ENCODE results near the gene SLC39A12. TPM values are rescaled to one million over a fixed set of nuclear protein-coding genes. Genes with fewer than 3 reads are reported as not detected.
"Not testable (repeated sequence)": the region's sequence is repeated elsewhere in the genome, so short reads cannot be mapped to it uniquely, and the experiment has no call there.

SLC39A12 gene
- polyA plus RNA-seq (ENCODE audit: insufficient read length in 12 of 12), result not detected
- long read RNA-seq, donor 1, result 0 reads
- long read RNA-seq, donor 2, result 0 reads
- long read RNA-seq, donor 3, result 0 reads
- long read RNA-seq, donor 4, result 0 reads
- long read RNA-seq, donor 5, result 0 reads
- long read RNA-seq, donor 6, result 0 reads
- long read RNA-seq, donor 7, result 0 reads
- long read RNA-seq, donor 8, result 0 reads
- long read RNA-seq, donor 9, result 0 reads
- long read RNA-seq, donor 10, result 0 reads
- long read RNA-seq, donor 11, result 0 reads

GRCh38 chr10:17951868-17952371 lies at the start of gene SLC39A12:
Gene SLC39A12 (plus strand): TSS chr10:17951918. CDS start chr10:17953277, 1,359 bp downstream.
- DNase-seq, result no peak

GRCh38 chr10:17904564-17904963 lies 47.2 kb upstream of the SLC39A12 start:
- no peak for DNase-seq

- no peak for DNase-seq
These were observed 46.2 kb upstream of the SLC39A12 start for GRCh38 chr10:17905491-17905890.

- DNase-seq, result no peak
These were observed 45.7 kb upstream of the SLC39A12 start for GRCh38 chr10:17906002-17906401.

GRCh38 chr10:17907641-17908040 lies 44.1 kb upstream of the SLC39A12 start:
- DNase-seq, result no peak

GRCh38 chr10:17910125-17910789 lies 41.5 kb upstream of the SLC39A12 start:
- peak; percentile 37 for DNase-seq

GRCh38 chr10:17912754-17913153 lies 39.0 kb upstream of the SLC39A12 start:
- no peak for DNase-seq

GRCh38 chr10:17913604-17914003 lies 38.1 kb upstream of the SLC39A12 start:
- DNase-seq, result no peak

- no peak for DNase-seq
These were observed 37.3 kb upstream of the SLC39A12 start for GRCh38 chr10:17914169-17915045.

- DNase-seq, result no peak
These were observed 36.5 kb upstream of the SLC39A12 start for GRCh38 chr10:17915181-17915580.

- DNase-seq, result no peak
These were observed 33.4 kb upstream of the SLC39A12 start for GRCh38 chr10:17918187-17918903.

GRCh38 chr10:17921378-17921777 lies 30.3 kb upstream of the SLC39A12 start:
- DNase-seq, result no peak

- DNase-seq, result no peak
These were observed 28.0 kb upstream of the SLC39A12 start for GRCh38 chr10:17923728-17924127.

- DNase-seq, result no peak
These were observed 8.5 kb upstream of the SLC39A12 start for GRCh38 chr10:17943033-17943745.

- DNase-seq, result not testable (repeated sequence)
These were observed 1.4 kb upstream of the SLC39A12 start for GRCh38 chr10:17950269-17950668.

- DNase-seq, result no peak
These were observed 992 bp upstream of the SLC39A12 start for GRCh38 chr10:17950726-17951125.

GRCh38 chr10:17954372-17954771 lies 2.7 kb downstream of the SLC39A12 start:
- DNase-seq, result not testable (repeated sequence)

GRCh38 chr10:17954861-17955260 lies 3.1 kb downstream of the SLC39A12 start:
- no peak for DNase-seq

GRCh38 chr10:17958049-17958448 lies 6.3 kb downstream of the SLC39A12 start:
- no peak for DNase-seq

GRCh38 chr10:17959870-17960269 lies 8.2 kb downstream of the SLC39A12 start:
- DNase-seq, result no peak
